Loucy (cell line): ENCODE data around the gene WNK2.

Experiments used
- H2AFZ ChIP-seq: fragments of 200-600 bp; sonication (generic); 2 replicates; pipeline ENCODE4 v1.6.0; 2016; ENCODE audit warnings: antibody characterized with exemption, mild to moderate bottlenecking, low read length, moderate library complexity
- H3F3A ChIP-seq: fragments of 200-600 bp; 2 replicates; pipeline ENCODE4 v1.6.0; 2016; ENCODE audit warnings: antibody characterized with exemption, low read depth, mild to moderate bottlenecking
- H3K27me3 ChIP-seq: fragments of 200-600 bp; sonication (generic); 2 replicates; pipeline ENCODE4 v1.6.1; 2014; ENCODE audit warnings: low read length, mild to moderate bottlenecking; ENCODE audit not compliant: insufficient read depth, poor library complexity, severe bottlenecking
- H3K36me3 ChIP-seq: fragments of 200-600 bp; sonication (generic); 2 replicates; pipeline ENCODE4 v1.6.1; 2016; ENCODE audit warnings: low read length; ENCODE audit not compliant: insufficient read depth
- H3K4me1 ChIP-seq: fragments of 200-600 bp; sonication (generic); 2 replicates; pipeline ENCODE4 v1.5.1; 2014; ENCODE audit warnings: low read length, mild to moderate bottlenecking; ENCODE audit not compliant: insufficient read depth, poor library complexity, severe bottlenecking
- H3K4me2 ChIP-seq: fragments of 200-600 bp; sonication (generic); 2 replicates; pipeline ENCODE4 v1.6.0; 2014; ENCODE audit warnings: antibody characterized with exemption, low read length, low read depth, mild to moderate bottlenecking; ENCODE audit not compliant: poor library complexity, severe bottlenecking
- H3K4me3 ChIP-seq: fragments of 200-600 bp; sonication (generic); 2 replicates; pipeline ENCODE4 v1.5.1; 2014; ENCODE audit warnings: low read length, mild to moderate bottlenecking, mixed read lengths; ENCODE audit not compliant: poor library complexity, severe bottlenecking
- H3K79me2 ChIP-seq: fragments of 200-600 bp; sonication (generic); 2 replicates; pipeline ENCODE4 v1.6.1; 2014; ENCODE audit warnings: low read length; ENCODE audit not compliant: insufficient read depth
- H3K9ac ChIP-seq: fragments of 200-600 bp; sonication (generic); 2 replicates; pipeline ENCODE4 v1.6.0; 2014; ENCODE audit warnings: mild to moderate bottlenecking, low read depth, low read length, moderate library complexity; ENCODE audit not compliant: poor library complexity, severe bottlenecking
- H3K9me2 ChIP-seq: fragments of 200-600 bp; sonication (generic); replicated peaks from 2 replicates; pipeline ENCODE4 v1.6.1; 2016; ENCODE audit warnings: low read depth, low read length, mixed read lengths
- H3K9me3 ChIP-seq: fragments of 200-600 bp; sonication (generic); 2 replicates; pipeline ENCODE4 v1.6.1; 2014; ENCODE audit warnings: mild to moderate bottlenecking, antibody characterized with exemption, low read length, low read depth; ENCODE audit not compliant: insufficient read depth
- H4K20me1 ChIP-seq: fragments of 200-600 bp; sonication (generic); 2 replicates; pipeline ENCODE4 v1.6.0; 2014; ENCODE audit warnings: antibody characterized with exemption, low read length, mild to moderate bottlenecking; ENCODE audit not compliant: insufficient read depth, poor library complexity, severe bottlenecking
- CTCF ChIP-seq: fragments of 200-600 bp; sonication (generic); conservative IDR thresholded peaks from 2 replicates; pipeline ENCODE4 v1.5.1; 2014; ENCODE audit warnings: mild to moderate bottlenecking, antibody characterized with exemption, low read length
- EZH2phosphoT487 ChIP-seq: fragments of 200-600 bp; IDR thresholded peaks from 2 replicates; pipeline ENCODE4 v1.6.1; 2018; ENCODE audit warnings: antibody characterized with exemption, mild to moderate bottlenecking, moderate library complexity, borderline replicate concordance

Gene WNK2

DNA sequence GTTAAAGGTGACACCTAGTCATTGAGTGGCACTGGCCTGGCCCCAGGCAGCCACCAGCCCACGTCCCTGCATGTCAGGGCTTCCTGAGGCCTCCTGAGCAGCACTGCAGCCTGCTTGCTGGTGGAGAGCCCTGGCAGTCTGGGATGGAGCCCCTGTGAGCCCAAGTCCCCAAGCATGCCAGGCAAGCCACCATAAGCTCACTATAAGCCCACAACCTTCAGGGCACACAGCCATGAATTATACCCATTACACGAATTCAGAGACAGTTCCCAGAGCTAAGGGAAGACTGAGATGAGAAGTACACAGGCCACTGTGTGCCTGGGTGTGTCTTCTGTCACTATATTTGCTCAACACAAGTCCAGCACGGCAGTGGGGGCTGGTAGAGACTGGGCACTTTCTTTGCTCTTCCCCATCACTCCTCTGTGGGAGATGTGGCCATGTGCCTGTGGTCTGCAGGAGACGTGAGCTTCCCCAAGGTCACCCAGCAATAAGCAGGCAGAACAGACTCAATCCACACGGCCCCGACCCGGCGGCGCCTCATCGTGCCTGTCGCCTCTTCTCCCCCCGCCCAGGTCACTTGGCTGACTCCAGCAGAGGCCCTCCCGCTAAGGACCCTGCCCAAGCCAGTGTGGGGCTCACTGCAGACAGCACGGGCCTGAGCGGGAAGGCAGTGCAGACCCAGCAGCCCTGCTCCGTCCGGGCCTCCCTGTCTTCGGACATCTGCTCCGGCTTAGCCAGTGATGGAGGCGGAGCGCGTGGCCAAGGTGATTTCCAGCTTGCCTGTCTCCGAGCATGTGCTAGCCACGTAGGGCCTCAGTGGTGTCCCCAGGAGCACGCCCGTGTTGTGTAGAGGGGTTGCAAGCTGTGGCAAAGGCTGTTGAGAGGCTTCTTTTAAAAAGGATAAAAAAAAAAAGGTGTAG lies 114.8 kb downstream of the WNK2 start:
- no peak overlapping the region for H3K4me3 ChIP-seq
- H3K9me3 ChIP-seq: no peaks in the 10 kb centered on the region
- no peaks in the 10 kb centered on the region for H3F3A ChIP-seq
- no peaks in the 10 kb centered on the region for H3K27me3 ChIP-seq
- no peaks in the 10 kb centered on the region for H3K4me1 ChIP-seq
- TF ChIP-seq CTCF (no peak), EZH2phosphoT487 (no peak)
- H3K79me2 ChIP-seq: no peaks in the 10 kb centered on the region
- no peaks in the 10 kb centered on the region for H3K9me2 ChIP-seq
- no peaks in the 10 kb centered on the region for H4K20me1 ChIP-seq
- H2AFZ ChIP-seq: no peak overlapping the region
- H3K9ac ChIP-seq: no peak overlapping the region
- no peak overlapping the region for H3K4me2 ChIP-seq
- H3K36me3 ChIP-seq: no peaks in the 10 kb centered on the region

GRCh38 chr9:93299418-93300174 lies 115.7 kb downstream of the WNK2 start:
- Histone ChIP-seq H2AFZ (no peak overlapping the region), H3K27me3 (no peaks in the 10 kb centered on the region), H3F3A (no peaks in the 10 kb centered on the region), H3K4me2 (no peak overlapping the region), H3K36me3 (no peaks in the 10 kb centered on the region), H4K20me1 (no peaks in the 10 kb centered on the region), H3K9ac (no peak overlapping the region), H3K4me1 (no peaks in the 10 kb centered on the region), H3K79me2 (no peaks in the 10 kb centered on the region), H3K9me2 (no peaks in the 10 kb centered on the region), H3K4me3 (no peak overlapping the region), H3K9me3 (no peaks in the 10 kb centered on the region)
- TF ChIP-seq EZH2phosphoT487: no peak
- TF ChIP-seq CTCF: no peak

DNA sequence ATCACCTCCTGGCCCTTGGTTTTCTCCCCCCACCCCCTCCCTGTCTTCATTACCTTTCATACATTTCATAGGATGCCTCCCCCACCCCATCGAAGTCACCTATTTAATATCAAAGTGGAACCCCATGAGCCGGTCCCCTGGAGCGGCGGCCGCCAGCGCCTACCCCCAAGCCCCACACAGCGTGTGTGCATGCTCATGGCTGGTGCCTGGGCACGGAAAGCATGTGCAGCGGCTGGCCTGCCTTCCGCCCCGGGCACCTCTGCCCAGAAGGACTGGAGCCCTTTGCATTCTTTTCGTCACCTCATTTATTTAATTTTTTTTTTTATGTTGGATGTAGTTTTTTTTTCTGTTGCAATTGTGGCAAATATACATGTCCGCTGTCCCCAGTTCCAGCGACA lies 116.2 kb downstream of the WNK2 start:
- Histone ChIP-seq H3K9me2 (no peaks in the 10 kb centered on the region), H3K4me3 (no peak overlapping the region), H3K4me2 (no peak overlapping the region), H3F3A (no peaks in the 10 kb centered on the region), H3K9ac (no peak overlapping the region), H3K9me3 (no peaks in the 10 kb centered on the region), H3K4me1 (no peaks in the 10 kb centered on the region), H2AFZ (no peak overlapping the region), H3K79me2 (no peaks in the 10 kb centered on the region), H3K27me3 (no peaks in the 10 kb centered on the region), H4K20me1 (no peaks in the 10 kb centered on the region), H3K36me3 (no peaks in the 10 kb centered on the region)
- TF ChIP-seq EZH2phosphoT487: no peak
- no peak for TF ChIP-seq CTCF
